GM04504 (cell line): Measurements from ENCODE around the gene PSMC4.

Experiments
- DNase-seq: peaks from one replicate; pipeline ENCODE4 v3.0.0-alpha.2; 2012; ENCODE audit warnings: low read depth

Gene PSMC4

DNA sequence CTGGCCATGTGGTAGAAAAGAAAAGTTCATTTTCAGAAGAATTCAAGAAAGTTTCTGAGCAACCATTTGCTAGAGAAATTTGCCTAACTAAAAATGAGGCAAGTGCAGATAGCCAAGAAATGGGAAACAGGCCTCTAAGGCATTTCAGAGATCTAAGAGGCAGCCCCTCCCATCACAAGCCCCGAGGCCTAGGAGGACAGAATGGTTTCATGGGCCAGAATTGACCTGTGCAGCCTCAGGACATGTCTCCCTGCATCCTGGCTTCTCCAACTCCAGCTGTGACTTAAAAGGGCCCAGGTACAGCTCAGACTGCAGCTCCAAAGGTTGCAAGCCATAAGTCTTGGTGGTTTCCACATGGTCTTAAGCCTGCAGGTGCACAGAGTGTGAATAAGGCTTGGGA is 22.6 kb downstream of the PSMC4 start:
- no peak for DNase-seq

DNA sequence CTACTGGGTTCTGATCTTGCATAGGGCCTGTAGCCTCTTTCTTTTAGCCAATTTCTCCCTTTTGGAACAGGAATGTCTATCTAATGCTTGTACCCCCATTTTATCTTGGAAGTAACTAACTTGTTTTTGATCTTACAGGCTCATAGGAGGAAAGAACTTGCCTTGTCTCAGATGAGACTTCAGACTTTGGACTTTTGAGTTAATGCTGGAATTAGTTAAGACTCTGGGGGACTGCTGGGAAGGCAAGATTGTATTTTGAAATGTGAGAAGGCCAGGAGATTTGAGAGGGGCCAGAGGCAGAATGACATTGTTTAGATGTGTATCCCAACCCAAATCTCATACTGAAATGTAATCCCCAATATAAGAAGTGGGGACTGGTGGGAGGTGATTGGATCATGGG is 23.4 kb downstream of the PSMC4 start:
- no peak for DNase-seq

DNA sequence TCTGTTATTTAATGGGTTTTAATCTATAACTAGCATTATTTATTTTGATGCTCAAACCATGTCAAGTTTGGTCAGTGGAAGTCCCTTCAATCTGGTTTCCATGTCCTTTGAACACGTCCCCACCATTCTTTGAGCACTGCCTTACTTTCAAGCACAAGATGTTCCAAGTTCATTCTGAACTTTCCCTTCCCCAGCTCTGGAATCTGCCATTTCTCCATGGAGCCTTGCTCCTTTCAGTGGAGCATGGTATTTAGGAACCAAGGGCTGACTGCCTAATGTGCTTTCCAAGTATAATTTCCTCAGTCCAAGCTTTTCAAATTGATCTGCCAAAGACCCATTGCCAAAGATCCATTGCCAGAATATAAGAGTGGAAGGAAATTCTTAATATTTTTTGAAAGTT is 24.8 kb downstream of the PSMC4 start:
- DNase-seq: no peak

DNA sequence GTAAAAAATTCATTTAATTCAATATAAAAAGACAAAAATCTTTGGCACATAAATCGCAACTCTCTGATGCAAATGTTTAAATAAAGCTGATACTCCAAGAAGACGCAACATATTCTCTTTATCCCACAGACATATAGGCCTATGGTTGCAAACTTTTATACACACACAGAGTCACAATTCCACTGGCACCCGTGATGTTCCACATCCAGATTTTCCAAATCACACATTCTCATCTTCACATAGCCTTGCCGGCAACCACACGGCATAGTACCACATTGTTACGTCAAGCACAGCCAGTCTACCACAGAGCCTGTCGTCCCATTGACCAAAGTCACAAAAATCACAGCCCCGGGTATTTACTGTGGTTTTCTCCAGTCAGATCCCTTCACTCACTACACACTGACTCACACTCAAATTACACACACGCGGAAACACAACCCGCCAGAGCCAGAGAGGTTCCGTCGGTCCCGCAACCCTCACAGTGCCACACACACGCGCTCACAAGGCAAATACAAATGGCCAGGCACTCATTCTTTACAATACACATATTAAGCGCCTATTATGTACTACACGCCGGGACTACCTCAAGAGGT is 25.3 kb downstream of the PSMC4 start:
- peak; percentile 13 for DNase-seq

DNA sequence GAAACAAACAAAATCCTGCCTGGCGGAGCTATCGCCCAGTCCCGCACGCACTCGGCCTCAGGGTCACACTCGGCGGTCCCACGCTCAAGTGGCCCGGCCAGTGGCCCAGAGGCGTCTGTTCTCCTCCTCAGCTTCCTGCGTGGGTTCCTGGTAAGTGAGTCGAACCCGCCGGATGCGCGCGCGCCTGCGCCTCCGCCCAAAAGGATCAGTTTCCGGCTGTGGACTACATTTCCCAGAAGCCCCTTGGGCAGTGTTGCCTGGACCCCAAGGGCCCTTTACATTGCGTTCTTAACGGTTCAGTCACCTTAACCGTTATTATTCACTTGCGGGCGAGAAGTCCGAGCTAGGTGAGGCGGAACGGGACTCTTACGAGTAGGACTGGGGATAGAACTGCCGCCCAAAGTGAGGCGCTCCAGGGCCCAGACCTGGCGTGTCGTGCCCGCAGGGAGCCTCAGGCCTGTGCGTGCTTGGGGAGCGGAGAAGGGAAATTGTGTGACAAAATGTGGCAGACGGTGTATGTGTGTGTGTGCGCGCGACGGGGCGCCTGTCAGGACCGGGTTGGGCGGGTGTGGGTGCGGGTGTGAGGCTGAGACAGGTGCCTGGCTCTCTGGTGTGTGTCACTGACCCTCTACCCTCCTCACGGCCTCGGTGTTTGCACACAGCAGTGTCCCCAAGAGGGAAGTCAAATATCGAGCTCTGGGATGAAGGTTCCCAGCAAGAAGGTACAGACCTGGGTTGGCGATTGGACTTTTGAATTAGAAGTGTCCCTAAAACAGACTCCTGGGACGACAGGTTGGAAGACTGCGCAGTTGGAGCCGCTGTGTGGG is 26.1 kb downstream of the PSMC4 start, which contains the start of gene ZNF546:
TSS of gene ZNF546 (plus strand) at position 250 of the 827 bp plus-strand sequence. CDS start 1,267 bp downstream, outside the sequence.
- DNase-seq: peak; percentile 66

DNA sequence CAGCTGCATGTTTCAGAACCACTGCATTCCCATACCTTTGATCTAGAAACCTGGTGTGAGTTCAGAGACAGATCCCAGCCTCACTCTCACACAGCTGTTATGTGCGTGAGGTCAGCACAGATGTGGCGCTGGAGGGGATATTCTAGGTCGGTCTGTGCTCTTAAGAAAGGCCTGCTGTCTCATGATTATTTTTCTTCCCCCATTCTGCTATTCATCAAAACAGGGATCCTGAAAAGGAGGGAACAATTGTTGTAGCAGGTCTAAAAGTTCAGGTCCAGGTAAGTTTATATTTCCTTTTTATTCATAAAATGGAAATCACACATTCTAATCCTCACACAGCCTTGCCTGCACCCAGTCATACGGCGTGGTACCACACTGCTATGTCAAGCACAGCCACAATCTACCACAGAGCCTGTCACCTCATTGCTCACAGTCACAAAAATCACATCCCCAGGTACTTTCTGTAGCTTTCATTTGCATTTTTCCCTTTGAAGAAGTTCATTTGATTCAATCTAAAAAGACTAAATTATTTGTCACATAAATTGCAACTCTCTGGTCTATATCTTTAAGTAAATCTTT is 26.8 kb downstream of the PSMC4 start:
- DNase-seq: no peak

DNA sequence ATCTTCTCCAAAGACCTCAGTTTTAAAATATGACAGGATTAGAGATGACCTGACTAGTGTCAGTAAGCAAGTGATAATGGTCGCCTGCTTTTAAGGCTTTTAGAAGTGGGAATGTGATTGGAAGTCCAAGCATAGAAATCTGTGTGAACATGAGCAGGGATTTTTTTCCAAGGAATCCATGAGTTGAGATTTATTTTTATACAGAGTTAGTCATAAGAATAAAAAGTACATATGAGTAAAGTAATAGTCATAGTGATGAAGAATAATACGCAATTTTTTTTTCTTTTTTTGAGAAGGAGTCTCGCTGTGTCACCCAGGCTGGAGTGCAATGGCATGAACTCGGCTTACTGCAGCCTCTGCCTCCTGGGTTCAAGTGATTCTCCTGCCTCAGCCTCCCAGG is 27.5 kb downstream of the PSMC4 start:
- DNase-seq: no peak

DNA sequence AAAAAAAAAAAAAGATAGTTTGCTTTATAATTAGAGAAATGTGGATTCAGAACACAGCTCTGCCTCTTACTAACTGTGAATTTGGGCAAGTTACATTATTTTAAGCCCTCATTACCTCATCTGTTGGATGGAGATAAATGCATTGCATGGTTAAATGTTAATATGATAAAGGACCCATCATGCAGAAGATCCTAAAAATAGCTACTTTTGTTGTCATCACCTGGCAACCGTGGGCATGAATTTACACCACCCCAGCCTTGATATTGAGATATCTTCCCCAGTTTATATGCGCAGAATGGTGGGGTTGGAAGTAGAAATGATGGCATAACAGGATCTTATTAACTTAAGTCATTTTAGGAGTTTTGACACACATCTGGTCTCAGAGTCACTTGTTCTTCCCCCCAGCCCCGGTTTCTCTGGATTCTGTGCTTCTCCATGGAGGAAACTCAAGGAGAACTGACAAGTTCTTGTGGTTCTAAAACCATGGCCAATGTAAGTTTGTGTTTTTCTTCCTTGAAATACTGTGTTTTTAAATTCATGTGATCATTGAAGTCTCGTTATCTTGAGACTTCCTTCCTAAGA is 34.8 kb downstream of the PSMC4 start:
- DNase-seq: no peak

DNA sequence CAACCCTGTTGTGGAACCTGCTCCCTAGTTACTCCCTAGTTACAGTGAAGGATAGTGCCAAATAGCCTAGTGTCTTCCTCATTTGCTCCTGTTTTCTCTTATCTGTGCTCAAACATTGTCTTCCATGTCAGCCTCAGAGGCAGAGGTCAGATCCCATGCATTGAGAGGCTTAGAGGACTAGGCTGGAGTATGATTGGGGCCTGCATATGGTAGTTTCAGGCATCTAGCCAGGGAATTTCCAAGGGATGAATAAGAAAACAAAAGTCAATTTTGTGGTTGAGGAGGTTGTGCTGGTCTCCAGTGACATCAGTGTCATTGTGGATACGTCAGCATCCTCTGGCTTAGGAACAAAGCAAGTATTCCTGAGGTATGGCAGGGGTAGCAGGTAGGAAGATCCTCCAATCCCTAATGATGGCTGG is 35.3 kb downstream of the PSMC4 start:
- DNase-seq: peak; percentile 53

DNA sequence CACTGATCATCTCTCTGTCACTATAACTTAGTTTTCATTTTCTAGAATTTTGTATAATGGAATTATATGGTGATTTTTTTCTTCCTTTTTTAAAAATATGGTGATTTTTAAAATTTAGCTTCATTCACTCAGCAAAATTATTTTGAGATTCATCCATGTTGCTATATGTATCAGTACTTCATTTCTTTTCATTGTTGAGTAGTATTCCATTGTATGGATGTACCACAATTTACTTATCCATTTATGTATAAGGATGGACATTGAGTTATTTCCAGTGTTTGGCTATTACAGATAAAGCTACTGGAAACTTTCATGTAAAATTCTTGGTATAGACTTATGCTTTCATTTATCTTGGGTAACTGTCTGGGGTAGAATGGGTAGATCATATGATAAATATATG is 38.7 kb downstream of the PSMC4 start:
- DNase-seq: no peak

DNA sequence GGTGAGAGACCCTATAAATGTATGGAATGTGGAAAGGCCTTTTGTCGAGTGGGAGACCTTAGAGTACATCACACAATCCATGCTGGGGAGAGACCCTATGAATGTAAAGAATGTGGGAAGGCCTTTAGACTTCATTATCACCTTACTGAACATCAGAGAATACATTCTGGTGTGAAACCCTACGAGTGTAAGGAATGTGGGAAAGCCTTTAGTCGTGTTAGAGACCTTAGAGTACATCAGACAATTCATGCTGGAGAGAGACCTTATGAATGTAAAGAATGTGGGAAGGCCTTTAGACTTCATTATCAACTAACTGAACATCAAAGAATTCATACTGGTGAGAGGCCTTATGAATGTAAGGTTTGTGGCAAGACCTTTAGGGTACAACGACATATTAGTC is 43.0 kb downstream of the PSMC4 start:
- DNase-seq: no peak

DNA sequence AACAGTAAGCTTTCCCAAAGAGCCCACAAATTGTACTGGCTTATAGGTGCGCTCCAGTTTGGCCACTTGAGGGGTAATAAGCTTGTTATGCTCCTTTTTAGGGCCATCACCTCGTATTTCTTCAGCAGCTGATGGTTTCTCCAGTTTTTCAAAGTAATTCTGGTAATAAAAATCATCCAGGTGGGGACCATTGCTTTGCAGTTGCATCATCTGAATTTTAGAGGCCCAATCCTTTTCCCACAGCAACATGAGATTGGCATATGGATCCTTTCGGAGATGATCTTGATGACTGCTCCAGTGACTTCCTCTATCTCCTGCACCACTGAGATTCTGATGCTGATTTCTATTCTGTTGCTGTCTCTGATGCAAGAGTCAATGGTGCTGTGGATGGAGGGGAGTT is 53.0 kb downstream of the PSMC4 start:
- no peak for DNase-seq

DNA sequence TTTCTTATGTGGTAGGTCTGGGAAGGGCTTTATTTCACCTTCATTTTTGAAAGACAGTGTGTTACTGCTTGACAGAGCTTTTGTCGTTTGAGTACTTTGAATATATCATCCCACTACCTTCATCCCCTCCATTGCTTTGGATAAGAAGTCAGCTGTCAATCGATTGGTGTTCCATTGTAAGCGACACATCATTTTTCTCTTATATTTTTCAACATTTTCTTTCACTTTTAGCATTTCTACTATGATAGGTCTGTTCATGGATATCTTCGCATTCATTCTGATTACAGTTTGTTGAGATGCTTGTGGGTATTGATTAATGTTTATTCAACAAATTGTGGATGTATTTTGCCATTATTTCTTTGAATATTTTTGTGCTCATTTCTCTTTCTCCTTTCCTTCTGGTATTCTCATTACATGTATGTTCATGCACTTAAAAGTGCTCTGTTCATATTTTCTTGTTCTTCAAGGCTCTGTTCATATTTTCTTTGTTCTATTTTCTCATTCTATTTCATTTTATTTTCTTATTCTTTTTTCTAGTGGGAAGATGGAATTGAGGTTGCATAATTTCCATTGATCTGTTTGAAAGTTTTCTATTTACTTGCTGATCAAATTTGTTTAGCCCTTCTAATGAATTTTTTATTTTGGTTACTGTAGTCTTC is 55.1 kb downstream of the PSMC4 start:
- no peak for DNase-seq

DNA sequence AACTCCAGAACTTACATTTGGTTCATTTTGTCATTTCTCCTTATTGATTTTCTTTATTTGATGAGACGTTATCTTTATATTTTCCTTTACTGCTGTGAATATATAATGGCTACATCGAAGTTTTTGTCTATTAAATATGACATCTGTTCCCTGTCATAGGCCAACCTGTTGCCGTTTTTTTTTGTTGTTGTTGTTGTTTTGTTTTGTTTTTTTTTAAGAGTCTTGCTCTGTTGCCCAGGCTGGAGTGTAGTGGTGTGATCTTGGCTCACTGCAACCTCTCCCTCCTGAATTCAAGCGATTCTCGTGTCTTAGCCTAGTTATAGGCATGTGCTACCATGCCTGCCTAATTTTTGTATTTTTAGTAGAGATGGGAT is 55.6 kb downstream of the PSMC4 start:
- DNase-seq: no peak
